Measurements from ENCODE around the gene CFAP46. TPM values are rescaled to one million over a fixed set of nuclear protein-coding genes. Genes with fewer than 3 reads are reported as not detected.

CFAP46 gene
- total and polyA plus RNA-seq, 2 experiments from 2014 or later = 3.1 to 5.4 TPM

- Histone ChIP-seq H3K27ac (ENCODE audit: low read depth) (no peak overlapping the region), H3K9me2 (ENCODE audit: insufficient read depth) (no peaks in the 10 kb centered on the region), H3K4me3 (no peak overlapping the region), H4K20me1 (replicated peaks; ENCODE audit: insufficient read depth) (no peaks in the 10 kb centered on the region), H3K36me3 (ENCODE audit: insufficient read depth) (no peaks in the 10 kb centered on the region), H3K4me2 (no peak overlapping the region), H3F3A (replicated peaks; ENCODE audit: low read depth) (no peaks in the 10 kb centered on the region), H3K4me1 (ENCODE audit: insufficient read depth) (no peaks in the 10 kb centered on the region), H3K27me3 (ENCODE audit: insufficient read depth) (no peaks in the 10 kb centered on the region), H2AFZ (no peak overlapping the region), H3K79me2 (replicated peaks; ENCODE audit: insufficient read depth) (no peaks in the 10 kb centered on the region)
- no peak for DNase-seq (ENCODE audit: low spot score)
- no peaks in the 10 kb centered on the region for H3K4me1 Mint-ChIP-seq
- peaks cover 2% of the 10 kb centered on the region for H3K27me3 Mint-ChIP-seq (ENCODE audit: insufficient read depth, low read depth, poor library complexity)
- no peaks in the 10 kb centered on the region for H3K9me3 Mint-ChIP-seq
- no peaks in the 10 kb centered on the region for H3K36me3 Mint-ChIP-seq (ENCODE audit: low read depth)
- H3K4me3 Mint-ChIP-seq = no peak overlapping the region
- TF ChIP-seq CTCF (conservative IDR thresholded peaks at IDR 0.05; ENCODE audit: low read depth in 2 of 2) (no peak), POLR2AphosphoS5 (IDR thresholded peaks at IDR 0.05; ENCODE audit: low read depth) (no peak), REST (IDR thresholded peaks at IDR 0.05; ENCODE audit: unreplicated experiment) (no peak), ZNF462 (CRISPR knock-in tag; IDR thresholded peaks at IDR 0.05) (no peak)
- H3K27ac Mint-ChIP-seq = no peak overlapping the region
- ATAC-seq = no peak
Observed at GRCh38 chr10:132921818-132922807, 20.3 kb downstream of the CFAP46 start.
